Choroid plexus epithelial cell (primary cell): ENCODE results near the gene BAIAP3.

Experiments
- DNase-seq: peaks from one replicate; pipeline ENCODE4 v3.0.0-alpha.2; 2010; ENCODE audit warnings: low read depth
- H3K4me3 ChIP-seq: 2 replicates; pipeline ENCODE4 v1.5.1; 2011; ENCODE audit warnings: low read depth, mild to moderate bottlenecking, control low read depth, low read length, moderate library complexity
- TF ChIP-seq, protein P1 (sequence below): conservative IDR thresholded peaks from 2 replicates; pipeline ENCODE4 v1.5.1; 2011; ENCODE audit warnings: low read depth, mild to moderate bottlenecking, control low read depth, inconsistent platforms, low read length, moderate library complexity

The BAIAP3 gene

DNA sequence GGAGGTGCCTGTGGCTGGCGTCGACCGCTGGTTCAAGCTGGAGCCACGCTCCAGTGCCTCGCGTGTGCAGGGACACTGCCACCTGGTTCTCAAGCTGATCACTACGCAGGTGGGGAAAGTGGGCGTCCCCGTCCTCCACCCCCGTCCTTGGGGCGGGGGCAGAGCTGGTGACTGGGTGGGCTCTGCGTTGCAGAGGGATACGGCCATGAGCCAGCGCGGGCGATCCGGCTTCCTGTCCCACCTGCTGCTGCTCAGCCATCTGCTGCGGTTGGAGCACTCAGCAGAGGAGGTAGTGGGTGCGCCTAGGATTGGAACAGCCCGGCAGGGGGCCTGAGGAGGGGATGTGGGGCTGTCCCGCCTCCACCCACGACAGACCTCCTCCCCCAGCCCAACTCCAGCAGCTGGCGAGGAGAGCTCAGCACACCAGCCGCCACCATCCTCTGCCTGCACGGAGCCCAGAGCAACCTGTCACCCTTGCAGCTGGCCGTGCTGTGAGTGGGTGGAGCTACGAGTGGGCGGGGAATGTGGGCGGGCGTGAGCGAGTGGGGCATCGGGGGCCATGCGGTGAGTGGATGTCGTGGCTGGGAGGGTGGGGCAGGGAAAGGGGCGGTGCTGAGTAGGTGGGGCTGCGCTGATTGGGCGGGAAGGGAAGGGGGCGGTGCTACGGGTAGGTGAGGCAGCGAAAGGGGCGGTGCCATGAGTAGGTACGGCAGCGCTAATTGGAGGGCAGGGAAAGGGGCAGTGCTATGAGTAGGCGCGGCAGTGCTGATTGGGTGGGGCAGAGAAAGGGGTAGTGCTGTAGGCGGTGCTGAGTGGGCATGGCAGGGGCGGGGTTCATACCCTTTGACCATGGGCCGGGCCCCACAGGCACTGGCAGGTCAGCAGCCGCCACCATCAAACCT is 9.3 kb downstream of the BAIAP3 start:
- TF ChIP-seq, protein P1, sequence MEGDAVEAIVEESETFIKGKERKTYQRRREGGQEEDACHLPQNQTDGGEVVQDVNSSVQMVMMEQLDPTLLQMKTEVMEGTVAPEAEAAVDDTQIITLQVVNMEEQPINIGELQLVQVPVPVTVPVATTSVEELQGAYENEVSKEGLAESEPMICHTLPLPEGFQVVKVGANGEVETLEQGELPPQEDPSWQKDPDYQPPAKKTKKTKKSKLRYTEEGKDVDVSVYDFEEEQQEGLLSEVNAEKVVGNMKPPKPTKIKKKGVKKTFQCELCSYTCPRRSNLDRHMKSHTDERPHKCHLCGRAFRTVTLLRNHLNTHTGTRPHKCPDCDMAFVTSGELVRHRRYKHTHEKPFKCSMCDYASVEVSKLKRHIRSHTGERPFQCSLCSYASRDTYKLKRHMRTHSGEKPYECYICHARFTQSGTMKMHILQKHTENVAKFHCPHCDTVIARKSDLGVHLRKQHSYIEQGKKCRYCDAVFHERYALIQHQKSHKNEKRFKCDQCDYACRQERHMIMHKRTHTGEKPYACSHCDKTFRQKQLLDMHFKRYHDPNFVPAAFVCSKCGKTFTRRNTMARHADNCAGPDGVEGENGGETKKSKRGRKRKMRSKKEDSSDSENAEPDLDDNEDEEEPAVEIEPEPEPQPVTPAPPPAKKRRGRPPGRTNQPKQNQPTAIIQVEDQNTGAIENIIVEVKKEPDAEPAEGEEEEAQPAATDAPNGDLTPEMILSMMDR = no peak
- no peak overlapping the region for H3K4me3 ChIP-seq
- DNase-seq = peak; percentile 90

DNA sequence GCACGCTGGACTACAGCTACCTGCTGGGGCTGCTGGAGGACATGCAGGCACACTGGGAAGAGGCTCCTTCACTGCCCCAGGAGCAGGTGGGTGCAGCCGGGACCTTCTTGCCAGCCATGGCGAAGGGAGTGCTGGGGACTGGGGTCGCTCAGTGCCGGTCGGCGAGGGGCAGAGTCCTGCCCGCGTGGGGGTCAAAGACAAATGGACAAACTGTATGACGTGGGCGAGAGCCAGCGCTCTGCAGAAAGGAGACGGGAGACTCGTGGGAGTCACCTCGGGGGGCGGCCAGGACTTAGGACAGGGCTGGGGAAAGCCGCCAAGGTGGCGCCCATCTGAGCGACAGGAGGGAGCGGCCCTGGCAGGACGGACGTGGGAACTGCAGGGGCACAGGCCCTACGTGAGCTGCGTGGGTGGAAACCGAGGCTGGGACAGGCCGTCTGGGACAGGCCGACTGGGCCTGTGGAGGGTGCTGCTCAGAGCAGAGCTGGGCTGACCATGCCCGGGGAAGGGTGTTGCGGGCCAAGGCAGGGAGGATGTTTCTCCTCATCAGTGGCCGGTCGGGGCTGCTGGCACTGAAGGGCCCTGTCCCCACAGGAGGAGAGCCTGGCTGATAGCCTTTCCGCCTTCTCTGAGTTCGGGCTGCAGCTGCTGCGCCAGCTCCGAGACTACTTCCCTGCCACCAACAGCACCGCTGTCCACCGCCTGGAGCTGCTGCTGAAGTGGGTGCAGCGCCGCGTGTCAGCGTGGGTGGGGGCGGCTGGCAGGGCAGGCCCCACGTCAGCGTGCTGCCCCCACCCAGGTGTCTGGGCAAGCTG is 10.2 kb downstream of the BAIAP3 start:
- no peak for DNase-seq
- H3K4me3 ChIP-seq = no peak overlapping the region
- TF ChIP-seq, protein P1 = no peak

DNA sequence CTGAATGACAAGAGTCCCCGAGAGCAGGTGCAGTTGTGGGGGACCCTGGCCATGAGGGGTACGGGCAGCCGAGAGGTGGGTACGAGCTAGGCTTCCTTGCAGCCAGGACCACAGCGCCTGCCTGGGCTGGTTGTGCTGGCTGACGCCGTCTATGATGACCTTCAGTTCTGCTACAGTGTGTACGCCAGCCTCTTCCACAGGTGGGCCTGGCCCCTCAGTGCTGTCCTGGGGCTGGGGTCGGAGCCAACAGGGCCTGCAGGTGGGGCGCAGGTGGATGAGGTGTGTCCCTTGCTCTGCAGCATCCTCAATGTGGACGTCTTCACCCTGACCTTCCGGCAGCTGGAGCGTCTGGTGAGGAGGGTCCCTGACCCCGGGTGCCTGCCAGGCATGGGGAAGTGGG is 11.1 kb downstream of the BAIAP3 start:
- DNase-seq = no peak
- TF ChIP-seq, protein P1 = no peak
- no peak overlapping the region for H3K4me3 ChIP-seq

DNA sequence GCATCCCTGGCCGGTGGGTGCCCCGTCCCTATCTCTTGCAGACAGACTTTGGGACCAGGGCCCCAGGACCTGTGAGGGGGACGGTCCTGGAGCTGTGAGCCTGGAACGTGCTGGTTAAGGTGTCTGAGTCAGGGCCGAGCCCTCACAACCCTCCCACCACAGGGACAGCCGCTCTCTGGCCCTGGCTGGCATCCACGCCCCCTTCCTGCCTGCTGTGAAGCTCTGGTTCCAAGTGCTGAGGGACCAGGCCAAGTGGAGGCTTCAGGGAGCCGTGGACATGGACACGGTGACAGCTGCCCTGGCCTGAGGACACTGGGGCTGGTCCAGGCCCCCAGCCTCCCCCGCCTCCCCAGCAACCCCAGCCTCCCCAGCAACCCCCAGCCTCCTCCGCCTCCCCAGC is 11.6 kb downstream of the BAIAP3 start:
- no peak overlapping the region for H3K4me3 ChIP-seq
- no peak for DNase-seq
- TF ChIP-seq, protein P1 = no peak

GRCh38 chr16:1345651-1346421 is 12.4 kb downstream of the BAIAP3 start:
- H3K4me3 ChIP-seq = no peak overlapping the region
- TF ChIP-seq, protein P1 = no peak

GRCh38 chr16:1346422-1347285 is 13.2 kb downstream of the BAIAP3 start:
- H3K4me3 ChIP-seq = no peak overlapping the region
- TF ChIP-seq, protein P1 = peak; percentile 31
- DNase-seq = no peak

More at GRCh38 chr16:1345651-1346421, 12.4 kb downstream of the BAIAP3 start:
- no peak for DNase-seq
